ENCODE data around the gene EPHA1. TPM values are rescaled to one million over a fixed set of nuclear protein-coding genes. Genes with fewer than 3 reads are reported as not detected.

EPHA1 gene
- total RNA-seq, 1 donor from 2014 or later, result not detected

GRCh38 chr7:143391462-143392404 is 16.9 kb downstream of the EPHA1 start:
- peak; percentile 75 for DNase-seq (ENCODE audit: low spot score)
- intact Hi-C loops (cut with DNase I), result no loop called here

GRCh38 chr7:143390773-143391317 is 17.8 kb downstream of the EPHA1 start:
- intact Hi-C loops (cut with DNase I), result no loop called here
- DNase-seq (ENCODE audit: low spot score), result peak; percentile 43

GRCh38 chr7:143390104-143390772 is 18.4 kb downstream of the EPHA1 start:
- DNase-seq (ENCODE audit: low spot score), result peak; percentile 59
- intact Hi-C loops (cut with DNase I), result no loop called here

GRCh38 chr7:143389316-143390103 is 19.1 kb downstream of the EPHA1 start:
- peak; percentile 69 for DNase-seq (ENCODE audit: low spot score)
- intact Hi-C loops (cut with DNase I), result loop anchor here (10.0 kb wide), 1 partner anchor 515 kb away; the partner anchor contains the start of gene TCAF1

- intact Hi-C loops (cut with DNase I), result loop anchor here (10.0 kb wide), 1 partner anchor 516 kb away; the partner anchor contains the start of gene TCAF1
- peak; percentile 74 for DNase-seq (ENCODE audit: low spot score)
Measured at GRCh38 chr7:143388491-143389101, 20.1 kb downstream of the EPHA1 start.

- intact Hi-C loops (cut with DNase I), result loop anchor here (10.0 kb wide), 1 partner anchor 517 kb away; the partner anchor contains the start of gene TCAF1
- no peak for DNase-seq (ENCODE audit: low spot score)
Measured at GRCh38 chr7:143388051-143388450, 20.6 kb downstream of the EPHA1 start.

GRCh38 chr7:143387156-143387975 is 21.3 kb downstream of the EPHA1 start:
- peak; percentile 51 for DNase-seq (ENCODE audit: low spot score)
- intact Hi-C loops (cut with DNase I), result loop anchor here (10.0 kb wide), 1 partner anchor 517 kb away; the partner anchor contains the start of gene TCAF1

- no peak for DNase-seq (ENCODE audit: low spot score)
- intact Hi-C loops (cut with DNase I), result loop anchor here (10.0 kb wide), 1 partner anchor 519 kb away; the partner anchor contains the start of gene TCAF1
Measured at GRCh38 chr7:143385891-143386781, 22.5 kb downstream of the EPHA1 start.

- intact Hi-C loops (cut with DNase I), result loop anchor here (5.0 to 10.0 kb wide), 3 partner anchors 98 to 520 kb away; partner anchors contain the start of genes CASP2 and TCAF1
- no peak for DNase-seq (ENCODE audit: low spot score)
Measured at GRCh38 chr7:143384661-143385631, 23.7 kb downstream of the EPHA1 start.

- intact Hi-C loops (cut with DNase I), result loop anchor here (5.0 to 10.0 kb wide), 3 partner anchors 97 to 521 kb away; partner anchors contain the start of genes CASP2 and TCAF1
- no peak for DNase-seq (ENCODE audit: low spot score)
Measured at GRCh38 chr7:143384148-143384547, 24.5 kb downstream of the EPHA1 start.

GRCh38 chr7:143383642-143383957 is 25.1 kb downstream of the EPHA1 start:
- intact Hi-C loops (cut with DNase I), result loop anchor here (5.0 to 10.0 kb wide), 3 partner anchors 96 to 521 kb away; partner anchors contain the start of genes CASP2 and TCAF1

GRCh38 chr7:143382791-143383641 is 25.6 kb downstream of the EPHA1 start:
- no peak for DNase-seq (ENCODE audit: low spot score)
- intact Hi-C loops (cut with DNase I), result loop anchor here (5.0 to 10.0 kb wide), 3 partner anchors 96 to 522 kb away; partner anchors contain the start of genes CASP2 and TCAF1

More at GRCh38 chr7:143383642-143383957, 25.1 kb downstream of the EPHA1 start:
- DNase-seq (ENCODE audit: low spot score), result no peak

- DNase-seq (ENCODE audit: low spot score), result no peak
- intact Hi-C loops (cut with DNase I), result loop anchor here (5.0 to 10.0 kb wide), 3 partner anchors 95 to 523 kb away; partner anchors contain the start of genes CASP2 and TCAF1
Measured at GRCh38 chr7:143382126-143382790, 26.4 kb downstream of the EPHA1 start.
